Trophoblast cell (in vitro differentiated cells and primary cell): Measurements from ENCODE around the gene PAQR9. TPM values are rescaled to one million over a fixed set of nuclear protein-coding genes. Genes with fewer than 3 reads are reported as not detected.

ENCODE experiments used
- DNase-seq, 2 donors: peaks; one replicate each; pipeline ENCODE4 v3.0.0-alpha.2; 2016
- H2AFZ ChIP-seq: 2 replicates; pipeline ENCODE4 v1.6.1; 2013; ENCODE audit warnings: low read length, moderate library complexity, mild to moderate bottlenecking; ENCODE audit not compliant: insufficient read depth, poor library complexity
- H2AK5ac ChIP-seq: 2 replicates; pipeline ENCODE4 v1.6.1; 2013; ENCODE audit warnings: mild to moderate bottlenecking, low read length
- H2BK120ac ChIP-seq: 2 replicates; pipeline ENCODE4 v1.6.1; 2013; ENCODE audit warnings: low read length, mild to moderate bottlenecking, moderate library complexity; ENCODE audit not compliant: insufficient read depth, poor library complexity
- H2BK12ac ChIP-seq: 2 replicates; pipeline ENCODE4 v1.6.1; 2013; ENCODE audit warnings: mild to moderate bottlenecking, low read length, moderate library complexity
- H2BK5ac ChIP-seq: 2 replicates; pipeline ENCODE4 v1.6.1; 2013; ENCODE audit warnings: low read length, low read depth, moderate library complexity, mild to moderate bottlenecking; ENCODE audit not compliant: poor library complexity
- H3K14ac ChIP-seq: 2 replicates; pipeline ENCODE4 v1.6.1; 2013; ENCODE audit warnings: mild to moderate bottlenecking, low read length
- H3K18ac ChIP-seq: 2 replicates; pipeline ENCODE4 v1.6.1; 2013; ENCODE audit warnings: mild to moderate bottlenecking, low read length
- H3K23ac ChIP-seq: 2 replicates; pipeline ENCODE4 v1.6.1; 2013; ENCODE audit warnings: low read length
- H3K27ac ChIP-seq: 2 replicates; pipeline ENCODE4 v1.5.1; 2013; ENCODE audit warnings: low read depth, mild to moderate bottlenecking, inconsistent platforms, low read length, moderate library complexity
- H3K27me3 ChIP-seq: 2 replicates; pipeline ENCODE4 v1.6.1; 2013; ENCODE audit warnings: inconsistent platforms, mild to moderate bottlenecking, low read length, moderate library complexity; ENCODE audit not compliant: insufficient read depth
- H3K36me3 ChIP-seq, 2 experiments: 1 replicate in 1 of 2; 2 replicates in 1 of 2; pipeline ENCODE4 v1.6.1; 2013; ENCODE audit warnings: low read length in 2 of 2, mild to moderate bottlenecking in 2 of 2, moderate library complexity in 1 of 2; ENCODE audit not compliant: insufficient read depth in 2 of 2, control insufficient read depth in 1 of 2
- H3K4ac ChIP-seq: 2 replicates; pipeline ENCODE4 v1.6.1; 2013; ENCODE audit warnings: low read depth, mild to moderate bottlenecking, low read length, moderate library complexity
- H3K4me1 ChIP-seq, 2 experiments: 1 replicate in 1 of 2; 2 replicates in 1 of 2; pipeline ENCODE4 v1.6.1; 2013; ENCODE audit warnings: low read length in 2 of 2, mild to moderate bottlenecking in 2 of 2, moderate library complexity in 1 of 2; ENCODE audit not compliant: insufficient read depth in 2 of 2, control insufficient read depth in 1 of 2
- H3K4me2 ChIP-seq: 2 replicates; pipeline ENCODE4 v1.6.1; 2013; ENCODE audit warnings: inconsistent platforms, mild to moderate bottlenecking, low read length, moderate library complexity
- H3K4me3 ChIP-seq: 2 replicates; pipeline ENCODE4 v1.5.1; 2013; ENCODE audit warnings: mild to moderate bottlenecking, low read depth, low read length, inconsistent platforms
- H3K79me1 ChIP-seq: one replicate; pipeline ENCODE4 v1.6.1; 2013; ENCODE audit warnings: low read length
- H3K79me2 ChIP-seq: 2 replicates; pipeline ENCODE4 v1.6.1; 2013; ENCODE audit warnings: low read length, mild to moderate bottlenecking; ENCODE audit not compliant: control insufficient read depth, insufficient read depth, poor library complexity
- H3K9ac ChIP-seq: 2 replicates; pipeline ENCODE4 v1.6.1; 2013; ENCODE audit warnings: mild to moderate bottlenecking, low read length
- H3K9me3 ChIP-seq: 2 replicates; pipeline ENCODE4 v1.6.1; 2013; ENCODE audit warnings: low read depth, mild to moderate bottlenecking, control low read depth, inconsistent platforms, low read length; ENCODE audit not compliant: insufficient read depth
- H4K12ac ChIP-seq: 2 replicates; pipeline ENCODE4 v1.6.1; 2013; ENCODE audit warnings: low read depth, mild to moderate bottlenecking, low read length, moderate library complexity
- H4K8ac ChIP-seq: 2 replicates; pipeline ENCODE4 v1.6.1; 2013; ENCODE audit warnings: low read depth, mild to moderate bottlenecking, low read length, moderate library complexity
- H4K91ac ChIP-seq: one replicate; pipeline ENCODE4 v1.6.1; 2013; ENCODE audit warnings: low read depth, mild to moderate bottlenecking, low read length, moderate library complexity
- WGBS: extraction: QIAGEN DNeasy Blood & Tissue Kit; methylation state at CpG from one replicate; pipeline ENCODE4 v1.1.7; 2013; ENCODE audit warnings: missing lambda C conversion rate; ENCODE audit not compliant: insufficient read length, insufficient coverage; ENCODE audit errors: extremely low coverage; 5-methylcytosine and 5-hydroxymethylcytosine counted together
- polyA plus RNA-seq: library from polyadenylated mRNA; stranded (reverse); fragments of 200-250 nt; gene quantifications from 2 replicates; pipeline ENCODE4 v1.2.3, GENCODE V29; 2013

The PAQR9 gene, protein sequence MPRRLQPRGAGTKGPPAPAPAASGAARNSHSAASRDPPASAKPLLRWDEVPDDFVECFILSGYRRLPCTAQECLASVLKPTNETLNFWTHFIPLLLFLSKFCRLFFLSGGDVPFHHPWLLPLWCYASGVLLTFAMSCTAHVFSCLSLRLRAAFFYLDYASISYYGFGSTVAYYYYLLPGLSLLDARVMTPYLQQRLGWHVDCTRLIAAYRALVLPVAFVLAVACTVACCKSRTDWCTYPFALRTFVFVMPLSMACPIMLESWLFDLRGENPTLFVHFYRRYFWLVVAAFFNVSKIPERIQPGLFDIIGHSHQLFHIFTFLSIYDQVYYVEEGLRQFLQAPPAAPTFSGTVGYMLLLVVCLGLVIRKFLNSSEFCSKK
- polyA plus RNA-seq = 0.40 and 0.44 TPM in 2 replicates

DNA sequence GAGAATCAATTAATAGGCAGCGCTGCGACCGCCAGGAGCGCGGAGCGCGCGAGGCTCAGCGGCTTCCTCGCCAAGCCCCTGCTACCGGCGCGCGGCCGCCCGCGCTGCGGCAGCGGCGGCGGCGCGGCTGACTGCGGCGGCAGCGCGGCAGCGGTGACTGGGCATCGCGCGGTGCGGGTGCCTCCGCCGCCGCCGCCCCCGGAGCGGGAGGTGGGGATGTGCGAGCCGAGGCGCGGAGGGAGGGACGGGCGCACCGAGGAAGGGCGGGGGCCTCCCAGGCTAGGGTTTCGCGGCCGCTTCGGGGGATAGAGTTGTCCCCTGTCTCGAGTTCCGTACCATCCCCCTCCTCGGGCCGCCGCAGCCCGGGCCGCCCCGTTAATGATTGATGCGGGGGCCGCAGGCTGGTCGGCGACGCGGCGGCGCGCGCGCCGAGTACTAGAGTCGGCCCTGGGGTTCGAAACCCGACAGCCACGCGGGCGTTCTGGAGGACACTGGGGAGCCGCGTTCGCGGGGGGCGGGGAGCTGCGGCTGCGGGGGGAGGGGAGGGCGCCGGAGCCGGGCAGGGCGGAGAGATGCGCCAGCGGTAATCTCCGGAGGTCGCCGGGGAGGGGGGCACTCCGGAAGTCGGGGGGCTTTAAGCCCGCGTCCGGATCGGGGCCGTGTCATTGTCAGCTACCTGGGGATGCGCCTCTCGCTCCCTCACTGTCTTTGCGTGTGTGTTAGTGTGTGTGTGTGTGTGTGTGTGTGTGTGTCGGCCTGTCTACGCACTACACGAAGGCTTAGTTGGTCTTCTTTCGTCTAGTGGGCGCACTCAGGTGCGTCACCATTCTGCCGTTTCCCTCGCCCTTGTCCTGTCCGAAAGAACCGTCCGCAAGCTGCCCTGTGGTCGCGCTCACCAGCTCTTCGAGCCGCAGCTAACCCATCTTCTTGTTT lies at the start of gene PAQR9:
TSS of gene PAQR9 (minus strand) at position 159 of the 933 bp plus-strand sequence. CDS start 338 bp downstream, outside the sequence.
- Histone ChIP-seq H3K23ac (no peak within 1 kb of the TSS), H4K12ac (no peak within 1 kb of the TSS), H3K27me3 (peaks cover 25% of the 10 kb centered on the region), H3K36me3 (no peaks in the 10 kb centered on the region), H2AFZ (peak within 1 kb of the TSS; percentile 43), H3K79me2 (no peaks in the 10 kb centered on the region), H2BK120ac (no peak within 1 kb of the TSS), H3K9me3 (peaks cover 11% of the 10 kb centered on the region), H3K9ac (no peak within 1 kb of the TSS), H3K27ac (no peak within 1 kb of the TSS), H2AK5ac (no peak within 1 kb of the TSS), H3K79me1 (no peaks in the 10 kb centered on the region), H3K4me2 (peak within 1 kb of the TSS; percentile 95), H4K91ac (no peak within 1 kb of the TSS), H3K4me3 (peak within 1 kb of the TSS; percentile 80), H3K4ac (no peak within 1 kb of the TSS), H4K8ac (no peak within 1 kb of the TSS), H2BK12ac (no peak within 1 kb of the TSS), H3K18ac (no peak within 1 kb of the TSS), H2BK5ac (no peak within 1 kb of the TSS), H3K4me1 (peaks cover 0 to 6% of the 10 kb centered on the region in 2 experiments), H3K14ac (no peak within 1 kb of the TSS)
- WGBS = no CpG with 5 or more reads among the region's 117 CpGs
- peak; percentile 3 to 45 for DNase-seq

DNA sequence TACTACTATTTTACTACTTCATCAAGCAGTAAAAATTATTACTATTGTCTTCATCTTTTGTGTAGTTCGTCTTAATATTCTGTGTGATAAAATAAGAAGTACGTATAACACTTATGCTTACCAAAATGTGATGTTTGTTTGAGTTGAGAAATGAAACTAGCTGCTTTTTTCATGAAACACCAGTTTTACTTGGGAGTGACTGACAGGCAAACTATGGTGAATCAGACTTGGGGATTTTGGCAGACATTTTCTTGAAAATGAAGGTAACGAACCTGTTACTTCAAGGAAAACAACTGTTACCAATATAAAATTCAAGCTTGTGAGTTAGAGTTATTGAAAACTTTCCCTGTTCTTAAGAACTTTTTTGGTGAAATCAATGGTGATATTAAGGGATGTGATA lies 48.2 kb upstream of the PAQR9 start:
- Histone ChIP-seq H3K36me3 (no peaks in the 10 kb centered on the region), H2AK5ac (no peak overlapping the region), H3K14ac (no peak overlapping the region), H2BK12ac (no peak overlapping the region), H3K4ac (no peak overlapping the region), H2BK5ac (no peak overlapping the region), H3K9me3 (no peaks in the 10 kb centered on the region), H3K23ac (no peak overlapping the region), H3K79me1 (no peaks in the 10 kb centered on the region), H4K8ac (no peak overlapping the region), H3K27me3 (no peaks in the 10 kb centered on the region), H3K27ac (no peak overlapping the region), H3K4me2 (no peak overlapping the region), H3K4me3 (no peak overlapping the region), H4K12ac (no peak overlapping the region), H3K79me2 (peaks cover 6% of the 10 kb centered on the region), H2BK120ac (no peak overlapping the region), H3K4me1 (no peaks in the 10 kb centered on the region), H3K18ac (no peak overlapping the region), H2AFZ (no peak overlapping the region), H3K9ac (no peak overlapping the region), H4K91ac (no peak overlapping the region)
- WGBS = no CpG with 5 or more reads among the region's 3 CpGs
- no peak for DNase-seq

DNA sequence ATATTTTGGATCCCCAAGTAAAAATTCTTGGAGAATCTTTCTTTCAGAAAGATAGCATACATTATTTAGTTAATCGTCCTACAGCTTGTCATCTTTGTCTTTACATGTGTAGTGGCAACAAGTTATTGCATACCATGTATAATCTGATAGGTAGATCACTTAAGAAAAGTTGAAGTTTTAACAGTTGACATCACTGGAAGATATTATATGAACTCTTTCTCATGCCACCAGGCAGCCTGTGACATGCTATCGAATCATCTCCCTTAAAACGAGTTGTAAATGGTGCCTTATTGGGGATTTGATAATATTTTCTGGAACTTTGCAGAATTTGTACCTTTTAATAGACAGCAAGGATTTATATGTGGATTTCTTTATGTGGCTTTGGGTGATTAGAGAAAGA lies 46.5 kb upstream of the PAQR9 start:
- Histone ChIP-seq H4K8ac (no peak overlapping the region), H4K12ac (no peak overlapping the region), H3K9me3 (no peaks in the 10 kb centered on the region), H2AK5ac (no peak overlapping the region), H3K14ac (no peak overlapping the region), H4K91ac (no peak overlapping the region), H3K27me3 (no peaks in the 10 kb centered on the region), H2BK120ac (no peak overlapping the region), H3K9ac (no peak overlapping the region), H2AFZ (no peak overlapping the region), H3K23ac (no peak overlapping the region), H3K18ac (no peak overlapping the region), H3K4me1 (no peaks in the 10 kb centered on the region), H2BK5ac (no peak overlapping the region), H3K4ac (peak overlapping the region; percentile 62), H2BK12ac (no peak overlapping the region), H3K79me2 (peaks cover 6% of the 10 kb centered on the region), H3K79me1 (no peaks in the 10 kb centered on the region), H3K4me2 (no peak overlapping the region), H3K4me3 (no peak overlapping the region), H3K27ac (no peak overlapping the region), H3K36me3 (no peaks in the 10 kb centered on the region)
- WGBS = no CpG with 5 or more reads among the region's 3 CpGs
- peak in 1 of 2 donors; percentile 26 for DNase-seq

DNA sequence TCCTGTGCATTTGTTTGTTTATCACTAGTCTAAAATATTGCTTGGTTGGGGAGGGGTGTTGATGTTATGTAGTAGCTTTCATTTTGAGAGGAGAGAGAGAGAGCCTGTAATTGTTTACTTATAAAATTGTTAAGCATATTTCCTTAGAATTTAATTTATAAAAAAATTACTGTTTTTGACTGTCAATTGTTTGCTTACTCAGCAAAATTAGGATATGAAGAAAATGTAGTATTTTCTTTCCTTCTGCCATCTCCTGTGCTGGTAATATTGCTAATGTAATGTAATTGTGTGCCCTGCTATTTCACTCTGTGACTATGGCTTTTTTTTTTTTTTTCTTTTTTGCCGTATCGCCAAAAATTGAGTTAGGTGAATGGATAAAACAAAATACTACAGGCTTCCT lies 41.3 kb upstream of the PAQR9 start:
- no peak overlapping the region for H4K91ac ChIP-seq
- no peak overlapping the region for H3K9ac ChIP-seq
- H3K36me3 ChIP-seq = no peaks in the 10 kb centered on the region
- peaks cover 8% of the 10 kb centered on the region for H3K79me1 ChIP-seq
- H2BK12ac ChIP-seq = no peak overlapping the region
- no peak for DNase-seq
- peaks cover 0 to 1% of the 10 kb centered on the region in 2 experiments for H3K4me1 ChIP-seq
- no peak overlapping the region for H2AFZ ChIP-seq
- H3K27ac ChIP-seq = no peak overlapping the region
- no peak overlapping the region for H2BK120ac ChIP-seq
- H3K18ac ChIP-seq = no peak overlapping the region
- no peaks in the 10 kb centered on the region for H3K27me3 ChIP-seq
- H3K14ac ChIP-seq = no peak overlapping the region
- H3K4me3 ChIP-seq = no peak overlapping the region
- H4K12ac ChIP-seq = no peak overlapping the region
- H3K4ac ChIP-seq = no peak overlapping the region
- no peak overlapping the region for H2AK5ac ChIP-seq
- no peaks in the 10 kb centered on the region for H3K9me3 ChIP-seq
- H3K23ac ChIP-seq = no peak overlapping the region
- no peak overlapping the region for H3K4me2 ChIP-seq
- H4K8ac ChIP-seq = no peak overlapping the region
- WGBS = no CpG with 5 or more reads among the region's 2 CpGs
- H3K79me2 ChIP-seq = peaks cover 15% of the 10 kb centered on the region
- no peak overlapping the region for H2BK5ac ChIP-seq
